Coronary artery (tissue), 2 donors: ENCODE measurements around the gene CXCL3.

Experiments
- DNase-seq: peaks from one replicate; pipeline ENCODE4 v3.0.0-alpha.2; 2017; ENCODE audit warnings: low spot score
- H3K27ac ChIP-seq, 2 donors: fragments of 200-600 bp; sonication (generic); one replicate each; pipeline ENCODE4 v1.5.1; 2016 to 2019
- H3K4me3 ChIP-seq: fragments of 200-600 bp; sonication (generic); 2 replicates; pipeline ENCODE4 v1.5.1; 2016; ENCODE audit warnings: mild to moderate bottlenecking, moderate library complexity
- CTCF ChIP-seq: fragments of 200-600 bp; sonication (generic); IDR thresholded peaks from one replicate; pipeline ENCODE4 v1.5.1; 2019; ENCODE audit warnings: antibody characterized with exemption

Gene CXCL3

GRCh38 chr4:74073358-74073757 lies 34.9 kb upstream of the CXCL3 start:
- no peak overlapping the region for H3K27ac ChIP-seq
- DNase-seq: no peak
- no peak overlapping the region for H3K4me3 ChIP-seq
- TF ChIP-seq CTCF: no peak

GRCh38 chr4:74072739-74073138 lies 34.2 kb upstream of the CXCL3 start:
- DNase-seq: no peak
- Histone ChIP-seq H3K4me3 (no peak overlapping the region), H3K27ac (no peak overlapping the region)
- TF ChIP-seq CTCF: no peak

- no peak for DNase-seq
- TF ChIP-seq CTCF: no peak
- no peak overlapping the region for H3K27ac ChIP-seq
- no peak overlapping the region for H3K4me3 ChIP-seq
These were observed 29.1 kb upstream of the CXCL3 start for GRCh38 chr4:74067586-74067985.

GRCh38 chr4:74066232-74066631 lies 27.7 kb upstream of the CXCL3 start:
- DNase-seq: no peak
- no peak for TF ChIP-seq CTCF
- no peak overlapping the region for H3K27ac ChIP-seq
- no peak overlapping the region for H3K4me3 ChIP-seq

- no peak for DNase-seq
- no peak for TF ChIP-seq CTCF
- Histone ChIP-seq H3K27ac (no peak overlapping the region), H3K4me3 (no peak overlapping the region)
These were observed 26.7 kb upstream of the CXCL3 start for GRCh38 chr4:74065115-74065642.

- TF ChIP-seq CTCF: no peak
- H3K4me3 ChIP-seq: no peak overlapping the region
- no peak overlapping the region for H3K27ac ChIP-seq
- DNase-seq: no peak
These were observed 25.4 kb upstream of the CXCL3 start for GRCh38 chr4:74063859-74064258.

GRCh38 chr4:74062953-74063352 lies 24.5 kb upstream of the CXCL3 start:
- no peak for TF ChIP-seq CTCF
- no peak for DNase-seq
- no peak overlapping the region for H3K27ac ChIP-seq
- H3K4me3 ChIP-seq: no peak overlapping the region
